GM08714 (cell line): ENCODE results near the gene ARRDC1.

Source experiments
- H3K4me3 ChIP-seq: fragments of 200-500 bp; sonication (Bioruptor generic); 2 replicates; pipeline ENCODE4 v1.5.1; 2014; ENCODE audit warnings: mild to moderate bottlenecking, low read length, inconsistent platforms
- ZNF274 ChIP-seq: IDR thresholded peaks from 2 replicates; pipeline ENCODE4 v1.6.1; 2012; ENCODE audit warnings: mild to moderate bottlenecking, low read depth, low read length

ARRDC1 gene

DNA sequence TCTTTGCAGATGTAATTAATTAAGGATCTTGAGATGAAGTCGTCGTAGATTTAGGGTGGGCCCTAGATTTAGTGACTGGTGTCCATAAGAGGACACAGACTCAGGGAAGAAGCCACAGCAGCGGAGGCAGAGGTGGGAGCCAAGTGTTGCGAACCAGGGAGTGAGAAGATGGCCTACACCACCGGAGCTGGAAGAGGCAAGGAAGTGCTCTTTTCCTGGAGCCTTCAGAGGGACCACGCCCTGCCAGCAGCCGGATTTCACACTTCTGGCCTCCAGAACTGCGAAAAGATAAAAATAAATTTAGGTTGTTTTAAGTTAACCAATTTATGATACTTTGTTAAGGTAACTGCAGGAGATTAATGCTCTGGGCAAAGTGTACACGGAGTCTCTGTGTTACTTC, 44.1 kb downstream of the ARRDC1 start:
- no peak overlapping the region for H3K4me3 ChIP-seq

DNA sequence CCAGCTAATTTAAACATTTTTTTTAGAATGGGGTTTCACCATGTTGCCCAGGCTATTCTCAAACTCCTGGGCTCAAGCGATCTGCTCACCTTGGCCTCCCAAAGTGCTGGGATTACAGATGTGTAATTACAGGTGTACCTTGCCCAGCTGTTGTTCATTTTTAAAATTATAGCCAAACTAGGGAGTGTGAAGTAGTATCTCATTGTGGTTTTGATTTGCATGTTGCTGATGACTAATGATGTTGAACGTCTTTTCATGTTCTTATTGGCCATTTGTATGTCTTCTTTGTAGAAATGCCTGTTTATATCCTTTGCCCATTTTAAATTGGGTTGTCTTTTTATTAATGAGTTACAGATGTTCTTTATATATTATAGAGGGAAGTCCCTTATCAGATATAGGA, 44.8 kb downstream of the ARRDC1 start:
- TF ChIP-seq ZNF274, result no peak
- no peak overlapping the region for H3K4me3 ChIP-seq

More for the DNA sequence above, 44.1 kb downstream of the ARRDC1 start:
- no peak for TF ChIP-seq ZNF274

DNA sequence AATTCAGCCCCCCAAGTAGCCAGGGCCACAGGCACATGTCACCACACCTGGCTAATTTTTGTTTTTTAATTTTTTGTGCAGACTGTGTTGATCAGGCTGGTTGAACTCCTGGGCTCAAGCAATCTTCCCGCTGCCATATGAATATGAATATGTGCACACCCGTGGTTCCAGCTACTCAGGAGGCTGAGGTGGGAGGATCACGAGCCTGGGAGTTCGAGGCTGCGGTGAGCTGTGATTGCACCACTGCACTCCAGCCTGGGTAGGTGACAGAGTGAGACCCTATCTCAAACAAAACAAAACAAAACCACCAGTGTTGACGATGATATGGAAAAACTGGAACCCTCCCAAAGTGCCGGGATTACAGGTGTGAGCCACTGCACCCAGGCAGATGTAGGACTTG, 45.3 kb downstream of the ARRDC1 start:
- no peak overlapping the region for H3K4me3 ChIP-seq
- TF ChIP-seq ZNF274, result no peak

DNA sequence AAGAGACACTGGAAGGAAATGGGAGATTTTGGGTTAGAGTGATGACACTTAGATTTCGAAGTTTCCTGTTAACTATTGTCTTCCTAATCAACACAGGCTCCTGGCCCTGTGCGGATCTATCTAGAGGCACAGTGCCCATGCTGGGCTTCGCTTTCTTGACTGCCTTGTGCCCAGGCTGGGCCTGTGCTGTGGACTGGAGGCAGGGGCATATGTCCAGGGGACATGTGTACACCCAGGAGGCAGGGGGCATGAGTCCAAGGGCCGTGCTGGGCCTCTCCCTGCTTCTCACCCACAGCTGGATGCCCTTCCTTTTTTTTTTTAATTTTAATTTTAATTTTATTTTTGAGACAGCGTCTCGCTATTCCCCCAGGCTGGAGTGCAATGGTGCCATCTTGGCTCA, 50.9 kb downstream of the ARRDC1 start:
- no peak for TF ChIP-seq ZNF274
- H3K4me3 ChIP-seq, result no peak overlapping the region

DNA sequence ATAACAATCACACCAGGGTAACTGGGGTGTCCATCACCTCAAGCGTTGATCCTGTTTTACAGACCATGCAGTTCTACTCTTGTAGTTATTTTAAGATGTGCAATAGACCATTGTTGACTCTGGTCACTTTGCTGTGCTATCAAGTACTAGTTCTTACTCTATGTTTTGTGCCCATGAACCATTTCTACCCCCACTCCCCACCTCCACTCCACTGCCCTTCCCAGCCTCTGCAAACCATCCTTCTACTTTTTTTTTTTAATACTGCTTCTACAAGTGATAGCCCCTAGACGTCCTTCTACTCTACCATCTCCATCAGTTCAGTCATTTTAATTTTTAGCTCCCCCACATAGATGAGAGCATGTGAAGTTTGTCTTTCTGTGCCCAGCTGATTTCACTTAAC, 52.1 kb downstream of the ARRDC1 start:
- TF ChIP-seq ZNF274, result no peak
- no peak overlapping the region for H3K4me3 ChIP-seq

DNA sequence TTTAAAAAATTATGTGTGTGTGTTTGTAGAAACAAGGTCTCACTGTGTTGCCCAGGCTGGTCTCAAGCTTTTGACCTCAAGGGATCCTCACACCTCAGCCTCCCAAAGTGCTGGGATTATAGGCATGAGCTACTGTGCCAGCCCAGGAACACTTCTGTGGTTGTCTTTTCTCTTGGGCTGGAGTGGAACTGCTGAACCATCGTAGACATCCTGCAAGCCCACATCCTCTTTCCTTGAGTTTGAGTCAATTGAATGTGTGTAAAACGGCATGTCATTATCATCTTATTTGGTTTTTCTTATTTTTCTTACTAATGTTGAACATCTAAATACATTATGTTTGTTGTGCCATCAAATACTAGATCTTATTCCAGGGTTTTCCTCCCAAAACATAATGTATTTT, 53.3 kb downstream of the ARRDC1 start:
- TF ChIP-seq ZNF274, result no peak
- H3K4me3 ChIP-seq, result no peak overlapping the region

DNA sequence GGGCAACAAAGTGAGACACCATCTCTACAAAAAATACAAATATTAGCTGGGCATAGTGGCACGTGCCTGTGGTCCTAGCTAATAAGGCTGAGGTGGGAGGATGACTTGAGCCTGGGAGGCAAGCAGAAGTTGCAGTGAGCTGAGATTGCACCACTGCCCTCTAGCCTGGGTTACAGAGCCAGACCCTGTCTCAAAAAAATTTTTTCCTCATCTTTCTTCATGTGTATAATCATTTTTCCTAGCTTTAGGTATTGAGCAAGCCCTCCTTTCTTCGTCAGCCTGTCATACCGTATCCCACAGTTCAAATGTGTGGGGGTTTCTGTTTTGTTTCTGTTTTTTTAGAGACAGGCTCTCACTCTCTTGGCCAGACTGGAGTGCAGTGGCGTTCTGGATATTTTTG, 54.7 kb downstream of the ARRDC1 start:
- no peak overlapping the region for H3K4me3 ChIP-seq
- no peak for TF ChIP-seq ZNF274

DNA sequence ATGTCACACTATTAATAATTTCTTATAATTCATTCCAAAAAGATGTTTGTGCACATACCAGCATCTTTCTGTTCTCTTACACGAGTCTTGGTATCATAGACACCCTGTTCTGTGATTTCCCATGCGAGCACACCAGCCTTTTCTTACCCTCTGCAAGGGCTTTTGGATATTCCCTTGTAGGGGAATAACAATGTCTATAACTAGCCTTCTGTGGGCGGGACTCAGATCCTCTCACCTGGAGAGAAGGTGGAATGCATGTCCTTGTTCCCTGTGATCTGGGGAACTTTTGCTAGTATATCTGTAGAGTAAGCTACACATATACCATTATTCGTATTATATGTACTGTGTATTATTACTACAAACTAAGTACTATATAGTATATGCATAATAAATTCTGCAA, 58.1 kb downstream of the ARRDC1 start:
- no peak for TF ChIP-seq ZNF274

DNA sequence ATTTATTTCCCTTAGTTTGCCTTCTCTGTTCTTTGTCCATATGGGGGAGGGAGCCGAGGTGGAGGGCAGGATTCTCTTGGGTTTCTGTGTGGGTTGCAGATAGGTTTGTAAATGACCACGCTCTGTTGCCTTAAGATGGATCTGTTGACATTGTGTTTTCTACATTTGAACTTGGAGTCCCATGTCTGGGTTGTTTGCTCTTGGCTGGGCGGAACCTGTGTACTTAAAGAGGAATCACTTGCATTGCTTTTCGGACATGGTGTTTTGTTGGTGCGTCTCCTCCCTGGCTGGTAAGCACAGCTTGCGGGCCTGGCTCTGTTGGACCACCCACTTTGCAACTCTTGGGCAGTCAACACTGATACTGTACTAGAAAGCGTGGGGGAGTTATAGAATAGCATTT, 59.2 kb downstream of the ARRDC1 start:
- H3K4me3 ChIP-seq, result no peak overlapping the region
- TF ChIP-seq ZNF274, result no peak

More for the DNA sequence above, 58.1 kb downstream of the ARRDC1 start:
- no peak overlapping the region for H3K4me3 ChIP-seq
